ENCODE results near the gene CDH23.

The CDH23 gene

DNA sequence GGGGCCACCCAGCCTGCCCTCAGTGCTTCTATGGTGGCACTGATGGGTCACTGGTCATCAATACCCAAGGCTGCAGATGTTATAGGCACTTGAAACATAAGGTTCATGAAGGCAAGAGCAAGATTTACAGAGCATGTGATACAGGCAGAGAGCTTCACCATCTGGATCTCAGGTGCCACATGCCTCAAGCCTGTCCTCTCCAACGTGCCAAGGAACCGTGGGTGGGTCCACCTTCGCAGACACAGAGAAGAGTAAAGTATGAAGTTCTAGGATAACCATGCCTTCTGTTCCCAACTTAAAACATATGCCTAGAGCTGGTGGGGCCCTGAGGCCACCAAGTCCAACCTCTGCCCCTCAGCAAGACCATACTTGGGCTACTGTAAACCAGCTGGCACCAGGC, 26.7 kb upstream of the CDH23 start:
- no peak for DNase-seq (ENCODE audit: low read depth)

DNA sequence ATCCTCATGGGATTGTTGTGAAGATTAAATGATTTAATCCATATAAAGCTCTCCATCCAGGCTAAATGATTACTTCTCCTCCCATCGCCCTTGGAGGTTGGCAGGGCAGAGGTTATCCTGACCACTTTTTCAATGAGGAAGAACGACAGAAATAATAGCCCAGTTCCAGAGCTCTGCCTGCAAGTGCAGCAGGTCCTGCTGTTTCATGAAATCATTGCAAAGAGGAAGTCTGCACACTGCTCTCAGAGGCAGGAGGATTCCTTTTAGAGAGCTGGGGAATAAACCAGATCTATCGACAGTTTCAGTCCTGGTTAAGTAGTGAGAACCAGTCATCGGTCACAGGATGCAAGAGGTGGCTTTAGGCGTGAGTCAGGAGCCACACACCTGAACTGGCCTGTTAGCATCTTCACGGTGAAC, 25.0 kb upstream of the CDH23 start:
- no peak for DNase-seq (ENCODE audit: low read depth)

DNA sequence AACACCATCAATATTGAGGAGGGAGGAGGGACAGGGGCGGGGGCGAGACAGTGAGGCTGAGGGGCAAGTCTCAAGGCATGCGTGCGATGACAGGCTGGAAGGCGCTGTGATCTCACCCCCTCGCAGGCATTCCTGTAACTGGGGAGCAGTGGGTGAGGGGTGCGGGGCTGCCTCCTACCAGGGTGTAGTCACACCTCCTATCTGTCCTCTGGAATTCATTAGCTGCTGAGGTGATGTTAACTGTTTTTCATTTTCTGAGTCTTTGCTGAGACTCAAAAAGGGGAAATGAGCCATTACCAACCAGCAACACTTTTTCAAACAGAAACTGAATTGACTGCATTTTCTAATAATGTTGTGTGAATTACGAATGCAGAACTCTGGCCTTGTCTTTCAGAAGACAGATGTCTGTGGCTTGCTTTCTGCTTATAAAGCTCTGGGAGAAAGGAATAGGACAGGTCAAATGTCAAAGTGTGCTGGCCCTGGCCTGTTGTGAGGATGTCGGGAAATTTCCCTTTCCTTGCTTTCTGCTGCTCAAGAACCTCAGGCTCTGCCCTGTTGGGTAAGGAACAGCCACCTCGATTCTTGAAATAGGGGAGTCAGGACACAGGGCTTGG, 23.7 kb upstream of the CDH23 start:
- no peak for DNase-seq (ENCODE audit: low read depth)

DNA sequence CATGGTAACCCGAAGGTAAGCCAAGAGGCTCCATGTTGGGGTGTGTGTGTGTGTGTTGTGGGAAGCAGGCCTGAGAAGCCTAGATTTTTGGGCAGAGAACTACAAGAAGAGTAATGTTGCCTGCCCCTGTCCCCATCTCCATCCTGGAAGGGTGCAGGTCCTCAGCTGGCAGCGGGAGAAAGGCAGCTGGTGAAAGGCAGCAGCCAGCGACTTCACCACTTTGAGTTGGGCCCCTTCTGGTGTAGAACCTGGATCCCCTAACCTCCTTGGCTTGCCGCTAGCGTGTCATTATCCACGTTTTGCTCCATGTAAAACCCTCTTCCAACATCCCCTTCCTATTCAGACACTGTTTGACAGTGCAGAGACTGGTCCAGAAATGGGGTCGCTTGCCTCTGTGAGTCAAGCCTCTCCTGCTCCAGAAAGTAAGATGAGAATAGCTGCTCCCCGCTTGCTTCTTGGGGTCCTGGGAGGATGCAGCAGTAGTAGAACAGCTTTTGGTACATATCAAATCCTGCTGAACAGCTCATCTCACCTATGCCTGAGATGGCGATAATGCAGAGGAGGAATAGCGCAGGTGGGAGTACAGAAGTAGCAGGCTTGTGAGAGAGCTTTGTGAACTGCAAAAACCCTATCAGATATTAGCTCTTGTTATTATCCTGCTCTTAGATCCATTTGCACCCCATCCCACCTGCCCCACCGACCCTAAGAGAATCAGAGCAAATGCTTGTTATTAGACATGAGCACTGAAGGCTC, 22.1 kb upstream of the CDH23 start:
- DNase-seq (ENCODE audit: low read depth), result no peak

DNA sequence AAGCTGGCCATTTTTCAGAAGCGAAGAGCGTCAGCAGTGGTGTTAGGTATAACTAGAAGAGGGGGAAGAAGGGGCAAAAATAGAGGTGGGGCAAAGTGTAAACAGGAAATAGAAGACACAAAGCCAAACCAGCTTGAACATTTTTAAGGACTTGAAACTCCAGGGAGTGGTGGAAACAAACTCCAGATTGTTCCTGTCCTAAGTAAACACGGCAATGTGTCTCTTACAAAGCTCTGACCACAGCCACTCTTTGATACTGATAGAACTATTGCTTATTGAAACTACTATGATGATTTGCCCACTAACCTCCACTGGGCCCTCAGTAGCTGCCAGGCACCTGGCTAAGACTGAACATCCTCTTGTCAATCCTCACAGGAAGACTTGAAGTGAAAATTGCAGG, 20.8 kb upstream of the CDH23 start:
- DNase-seq (ENCODE audit: low read depth), result no peak

DNA sequence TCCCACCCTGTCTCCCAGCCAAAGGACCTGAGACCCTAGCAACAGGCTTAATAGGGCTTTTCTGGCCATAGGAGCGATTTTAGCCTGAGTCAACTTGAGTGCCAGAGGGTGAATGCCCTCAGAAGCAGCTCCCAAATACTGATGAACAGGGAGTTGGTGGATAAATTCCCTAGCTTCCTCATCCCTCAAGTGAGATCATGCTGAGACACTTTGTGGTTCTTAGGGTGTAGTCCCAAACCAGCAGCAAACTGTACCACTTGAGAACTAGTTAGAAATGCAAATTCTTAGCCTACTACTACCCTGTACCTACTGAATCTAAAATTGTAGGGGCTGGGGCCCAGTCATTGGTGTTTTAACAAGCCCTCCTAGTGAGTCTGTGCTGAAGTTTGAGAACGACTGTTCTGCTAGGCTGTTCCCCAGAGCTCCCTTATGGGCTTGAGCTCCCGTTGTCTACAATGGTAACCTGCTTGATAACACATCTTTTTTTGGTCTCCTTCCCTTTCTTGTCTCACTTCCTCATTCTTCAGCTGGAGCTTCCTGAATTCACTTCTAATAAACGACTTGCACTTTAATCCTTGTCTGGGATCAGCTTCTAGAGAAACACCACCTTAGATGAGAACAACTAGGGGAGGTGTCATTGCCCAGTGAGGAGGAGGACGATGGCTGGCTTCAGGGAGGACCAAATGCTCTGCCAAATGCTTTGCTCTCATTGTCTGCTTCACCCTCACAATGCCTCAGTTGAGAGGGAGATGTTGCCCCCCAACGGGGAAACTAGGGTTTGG, 18.2 kb upstream of the CDH23 start:
- DNase-seq (ENCODE audit: low read depth), result no peak

DNA sequence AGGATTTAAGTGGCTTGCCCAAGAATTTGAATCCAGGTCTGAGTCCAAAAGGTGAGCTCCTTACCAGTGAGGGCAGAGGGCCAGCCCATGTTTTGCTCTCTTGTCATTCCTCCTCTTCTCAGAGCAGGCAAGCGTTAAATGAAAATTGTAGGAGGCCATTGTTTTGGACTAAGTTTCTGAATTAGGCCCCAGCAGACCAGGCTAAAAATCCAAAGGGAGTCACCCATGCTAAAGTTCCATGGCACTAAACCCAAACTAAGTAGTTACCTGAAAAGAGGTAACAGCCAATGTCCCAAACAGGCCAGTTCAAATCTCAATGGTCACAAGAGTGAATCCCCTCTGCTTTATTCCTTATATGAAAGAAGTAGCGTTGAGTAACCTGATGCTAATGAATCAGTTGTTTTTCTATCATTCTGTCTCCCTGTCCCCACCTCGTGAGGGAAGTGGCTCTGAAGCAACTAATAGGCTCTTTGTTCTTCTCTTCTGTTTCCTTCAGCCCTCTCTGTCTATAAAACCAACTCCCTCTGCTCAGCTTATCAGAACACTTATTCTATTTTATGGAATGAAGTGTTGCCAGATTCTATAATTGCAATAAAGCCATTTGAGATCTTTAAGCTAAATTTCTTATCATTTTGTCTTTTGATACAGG, 17.5 kb upstream of the CDH23 start:
- DNase-seq (ENCODE audit: low read depth), result no peak

DNA sequence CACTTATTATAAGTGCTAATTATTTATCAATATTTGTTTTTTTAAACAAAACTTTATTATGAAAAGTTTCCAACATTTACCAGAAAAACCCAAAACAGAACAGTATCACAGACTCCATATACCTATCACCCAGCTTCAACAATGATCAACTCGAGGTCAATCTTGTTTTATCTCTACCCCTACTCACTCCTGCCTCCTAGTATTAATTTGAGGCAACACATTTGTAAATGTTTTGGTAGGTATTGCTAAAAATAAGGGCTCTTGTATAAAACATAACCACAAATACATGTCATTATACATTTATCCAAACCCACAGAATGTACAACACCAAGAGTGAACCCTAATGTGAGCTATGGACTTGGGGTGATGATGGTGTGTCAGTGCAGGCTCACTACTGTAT, 15.9 kb upstream of the CDH23 start:
- no peak for DNase-seq (ENCODE audit: low read depth)

DNA sequence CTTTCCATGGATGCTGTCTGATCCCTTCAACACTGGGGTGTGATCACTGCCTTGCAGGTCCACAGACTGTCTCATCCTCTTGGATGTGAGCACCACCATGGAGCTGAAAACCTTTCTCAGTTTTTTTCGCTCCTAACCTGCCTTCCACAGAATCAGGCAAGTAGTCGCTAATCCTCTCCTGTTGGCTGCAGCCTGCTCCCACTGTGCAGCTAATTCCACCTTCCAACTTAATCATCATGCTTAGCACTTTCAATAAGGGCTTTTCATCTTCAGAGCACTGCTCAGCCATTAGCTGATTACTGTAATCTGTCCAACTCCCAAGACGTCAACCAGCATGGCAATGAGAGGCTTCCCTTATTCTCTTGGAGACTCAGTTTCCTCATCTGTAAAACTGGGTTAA, 15.1 kb upstream of the CDH23 start:
- DNase-seq (ENCODE audit: low read depth), result no peak

DNA sequence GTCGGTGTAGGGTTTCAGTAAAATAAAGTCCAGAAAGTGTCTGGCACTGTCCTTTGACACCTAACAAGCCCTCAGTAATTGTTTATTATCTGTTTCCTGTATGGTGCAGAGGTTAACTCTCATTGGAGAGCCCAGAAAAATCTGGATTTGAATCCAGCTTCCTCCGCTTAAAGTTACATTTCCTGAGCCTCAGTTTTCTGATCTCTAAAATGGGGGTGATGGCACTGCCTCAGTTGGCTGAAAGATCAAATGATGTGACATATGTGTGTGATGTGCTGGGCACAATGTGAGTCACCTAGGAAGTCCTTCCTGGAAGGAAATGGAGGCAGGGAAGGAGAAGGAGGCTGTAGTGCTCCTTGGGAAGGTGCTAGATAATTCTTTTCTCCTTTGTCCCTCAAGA, 14.7 kb upstream of the CDH23 start:
- DNase-seq (ENCODE audit: low read depth), result no peak

DNA sequence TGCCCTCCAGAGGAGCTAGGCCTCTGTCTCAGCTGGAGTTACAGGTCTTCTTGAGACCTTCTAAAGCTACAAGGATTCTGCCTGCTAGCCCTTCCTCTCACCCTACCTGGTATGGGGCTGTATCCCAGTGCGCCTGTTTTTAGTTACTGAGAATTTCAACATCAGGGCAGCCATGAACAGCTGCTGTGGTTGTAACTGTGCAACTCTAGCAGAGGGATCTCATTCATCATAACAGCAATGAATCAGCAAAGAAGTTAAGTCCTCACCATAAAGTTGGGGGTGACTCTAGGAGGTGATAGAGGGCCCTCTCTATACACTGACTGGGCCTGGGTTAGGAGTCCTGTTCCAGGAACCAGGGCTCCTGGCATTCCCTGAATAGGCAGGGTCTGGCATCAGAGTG, 14.0 kb upstream of the CDH23 start:
- DNase-seq (ENCODE audit: low read depth), result no peak

DNA sequence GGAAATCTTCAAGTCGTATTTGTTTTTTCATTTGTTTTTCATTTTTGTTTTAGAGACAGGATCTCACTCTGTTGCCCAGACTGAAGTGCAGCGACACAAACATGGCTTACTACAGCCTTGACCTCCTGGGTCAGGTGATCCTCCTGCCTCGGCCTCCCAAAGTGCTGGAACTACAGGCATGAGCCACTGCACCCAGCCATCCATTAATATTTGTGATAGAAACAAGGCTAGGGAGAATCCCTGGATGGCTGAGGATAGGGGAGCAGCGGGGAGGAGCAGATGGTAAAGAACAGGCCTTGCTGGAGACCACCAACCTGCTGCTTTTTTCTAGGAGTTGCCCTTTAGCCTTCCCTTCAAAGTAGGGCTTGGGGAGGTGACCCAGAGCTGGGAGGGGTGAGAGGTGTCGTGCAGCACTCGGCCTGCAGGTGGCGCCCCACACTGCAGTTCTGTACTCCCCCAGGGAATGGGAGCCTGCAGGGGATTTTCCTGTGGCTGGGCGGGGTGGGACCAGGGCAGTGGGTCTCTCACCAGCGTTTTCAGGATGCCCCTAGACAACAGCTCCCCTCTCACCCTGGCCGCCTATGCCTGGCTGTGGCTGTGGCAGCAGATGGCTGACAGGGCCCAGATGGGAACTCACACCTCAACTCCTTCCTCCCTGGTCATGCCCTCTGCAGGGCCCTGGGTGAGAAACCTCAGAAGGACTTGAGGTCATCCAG, 12.6 kb upstream of the CDH23 start:
- DNase-seq (ENCODE audit: low read depth), result peak; percentile 43

DNA sequence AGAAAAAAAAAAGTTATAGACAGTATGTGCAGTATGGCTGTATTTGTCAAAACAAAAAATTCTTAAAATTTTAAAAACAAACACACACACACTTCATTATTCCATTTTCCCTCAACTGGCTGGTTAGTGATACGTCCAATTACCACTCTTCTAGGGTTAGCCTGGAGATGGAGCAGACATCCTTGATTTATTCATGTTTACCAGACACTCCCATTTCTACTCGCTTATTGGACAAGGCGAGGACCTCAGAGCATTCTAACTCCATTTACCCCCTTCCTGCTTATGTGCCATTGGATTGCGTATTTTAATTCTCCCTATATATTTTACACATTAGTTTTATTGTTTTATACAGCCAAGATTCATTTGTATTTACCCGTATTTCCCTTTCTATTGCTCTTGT, 8.5 kb upstream of the CDH23 start:
- no peak for DNase-seq (ENCODE audit: low read depth)

DNA sequence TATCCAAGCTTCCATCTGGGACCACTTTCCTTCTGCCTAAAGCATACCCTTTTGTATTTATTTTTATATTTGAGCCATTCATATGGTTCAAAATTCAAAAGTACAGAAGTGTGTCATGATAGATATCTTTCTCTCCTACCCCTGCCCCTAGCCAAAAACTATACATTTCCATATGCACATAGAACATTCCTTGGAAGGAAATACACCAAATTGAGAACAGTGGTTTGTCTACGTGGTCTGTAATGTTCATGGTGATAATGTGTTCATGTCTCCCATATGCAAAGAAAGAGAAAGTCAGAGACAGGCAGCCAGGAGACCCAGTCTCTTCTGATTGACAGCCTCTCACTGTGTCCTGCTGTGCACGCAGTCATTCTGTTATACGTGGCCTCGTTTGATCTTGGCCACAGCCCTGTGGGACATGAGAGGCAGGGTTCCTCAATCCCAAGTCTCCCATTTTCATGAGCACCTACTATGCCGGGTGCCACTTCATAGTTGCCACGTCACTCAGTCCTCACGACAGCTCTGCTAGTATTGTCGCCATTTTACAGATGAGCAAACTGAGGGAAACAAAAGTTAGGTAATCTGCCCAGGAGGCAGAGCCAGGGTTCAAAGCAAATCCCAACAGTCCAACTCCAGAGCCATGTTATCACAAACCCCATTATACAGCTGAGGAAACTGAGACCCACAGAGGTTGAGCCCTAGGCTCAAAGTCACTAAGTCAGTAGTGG, 8.0 kb upstream of the CDH23 start:
- DNase-seq (ENCODE audit: low read depth), result no peak

DNA sequence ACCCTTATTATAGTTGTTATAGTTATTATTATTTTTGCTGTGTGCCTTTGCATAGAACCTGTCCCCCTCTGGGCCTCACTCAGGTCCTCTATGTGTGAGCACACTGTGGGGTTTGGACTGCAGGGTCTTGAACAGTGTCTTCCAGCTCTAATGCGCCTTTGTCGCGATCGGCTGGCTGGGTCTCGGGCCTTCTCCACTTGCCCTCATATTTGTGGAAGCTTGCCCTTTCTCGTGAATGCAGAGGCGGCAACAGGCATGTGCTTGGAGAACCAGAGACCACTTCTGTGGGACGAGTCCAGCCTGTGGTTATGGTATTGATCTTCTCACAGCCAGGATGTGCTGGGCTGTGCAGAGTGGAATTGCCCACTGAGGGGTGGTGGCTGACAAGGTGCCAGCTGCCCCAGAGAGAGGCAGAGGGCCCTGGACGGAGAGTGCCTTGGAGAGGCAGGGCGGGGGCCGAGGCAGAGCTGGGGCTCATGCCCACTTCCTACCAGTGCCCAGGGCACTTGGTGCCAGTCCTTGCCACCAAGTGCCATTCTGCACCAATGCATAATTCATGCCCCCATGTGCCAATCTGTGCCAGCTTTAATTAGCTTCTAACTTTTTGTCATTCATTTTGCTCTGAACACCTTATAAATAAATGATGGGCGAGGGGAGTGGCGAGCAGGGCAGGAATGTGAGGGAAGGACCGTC, 6.8 kb upstream of the CDH23 start:
- DNase-seq (ENCODE audit: low read depth), result no peak

DNA sequence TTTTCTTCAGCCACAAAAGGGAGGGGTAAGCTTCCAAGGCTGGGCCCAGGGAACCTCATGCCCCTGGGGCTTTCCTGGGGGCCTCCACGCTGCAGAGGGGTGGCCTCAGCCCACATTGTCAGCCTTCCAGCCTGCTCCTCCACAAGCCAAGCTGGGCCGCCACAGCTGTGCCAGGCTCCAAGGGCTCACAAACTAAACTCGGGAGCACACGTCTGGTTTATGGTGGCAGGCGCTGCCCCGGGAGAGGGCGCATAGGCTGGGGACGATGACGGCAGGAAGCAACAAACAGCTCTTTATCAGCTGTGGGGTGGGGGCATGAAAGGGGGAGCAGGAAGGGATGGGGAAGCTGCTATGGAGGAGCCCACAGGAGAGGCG, 6.3 kb upstream of the CDH23 start:
- DNase-seq (ENCODE audit: low read depth), result no peak

DNA sequence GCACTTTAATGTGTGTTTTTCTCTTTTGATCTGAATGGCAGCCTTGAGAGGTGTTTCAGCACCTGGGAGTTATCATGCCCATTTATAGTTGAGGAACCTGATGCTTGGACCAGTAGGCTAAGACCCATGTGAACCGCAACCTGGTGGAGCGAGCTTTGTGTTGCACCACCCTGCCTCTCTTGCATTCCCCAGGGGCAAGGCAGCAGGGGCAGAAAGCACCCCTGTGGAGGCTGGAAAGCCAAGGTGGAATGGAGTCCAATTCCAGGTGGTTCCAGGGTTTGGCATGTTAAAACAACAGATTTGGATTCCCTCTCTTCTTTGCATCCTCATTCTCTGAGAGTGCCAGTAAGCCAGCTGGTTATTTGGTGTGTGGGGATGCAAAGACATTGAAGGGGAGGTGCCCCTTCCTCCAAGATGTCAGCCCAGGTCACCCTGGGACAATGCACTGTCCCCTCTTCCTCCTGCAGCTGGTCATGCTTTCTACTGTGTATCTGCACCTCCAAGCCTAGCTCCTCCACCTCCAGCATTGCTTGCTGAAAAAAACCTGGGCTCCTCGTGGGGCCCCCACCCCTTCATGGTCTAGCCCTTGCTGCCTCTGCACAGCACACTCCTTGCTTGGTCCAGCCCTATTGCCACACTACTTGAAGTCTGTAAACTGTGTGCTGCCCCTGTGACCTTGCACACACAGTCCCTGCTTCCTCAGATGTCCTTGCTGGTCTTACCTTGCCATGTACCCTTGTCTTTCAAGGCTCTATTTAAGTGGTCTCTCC, 5.6 kb upstream of the CDH23 start:
- no peak for DNase-seq (ENCODE audit: low read depth)

DNA sequence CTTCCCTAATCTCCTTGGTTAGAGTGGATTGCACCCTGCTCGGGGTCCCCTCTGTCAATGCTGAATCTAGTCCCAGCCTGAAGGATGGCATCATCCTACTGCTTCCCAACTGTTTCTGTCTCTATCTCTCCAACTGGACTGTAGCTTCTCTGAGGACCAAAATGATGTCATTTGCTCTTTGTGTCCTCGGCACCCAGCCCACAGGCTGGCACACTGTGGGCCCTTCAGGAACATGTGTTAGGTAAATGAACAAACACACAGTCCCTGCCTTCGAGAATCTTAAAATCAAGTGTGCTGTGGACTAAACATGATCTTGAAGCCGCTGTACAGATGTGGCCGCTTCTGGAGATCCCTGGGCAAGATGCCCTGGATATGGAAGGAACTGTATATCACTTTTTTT, 5.0 kb upstream of the CDH23 start:
- no peak for DNase-seq (ENCODE audit: low read depth)

DNA sequence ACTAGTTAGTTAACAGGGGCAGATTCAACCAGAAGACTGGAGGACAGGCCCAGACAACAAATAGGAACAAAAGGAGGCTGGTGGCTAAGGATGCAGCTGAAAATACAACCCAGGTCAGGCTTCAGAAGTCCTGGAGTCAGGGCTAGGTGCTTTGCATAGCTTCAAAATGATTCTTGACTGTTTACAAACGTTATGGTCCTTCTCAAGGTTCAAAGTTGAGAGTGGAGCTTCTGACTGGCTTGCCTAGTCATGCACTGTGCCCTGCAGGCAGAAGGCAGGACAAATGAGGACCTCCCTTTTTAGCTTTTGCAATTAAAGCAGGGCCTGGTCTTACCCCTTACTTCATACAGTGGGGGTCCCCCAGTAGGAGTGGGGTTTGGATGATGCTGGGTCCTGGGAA, 4.4 kb upstream of the CDH23 start:
- DNase-seq (ENCODE audit: low read depth), result no peak

All from stimulated activated CD8-positive, alpha-beta memory T cell treated with anti-CD3 and anti-CD28 coated beads, Interleukin-12 subunit alpha, Interleukin-12 subunit beta, amount 100 ng/mL, for 4 hours (primary cell).